Prostate gland (tissue), 2 donors: ENCODE data around the gene ENOSF1. TPM values are rescaled to one million over a fixed set of nuclear protein-coding genes. Genes with fewer than 3 reads are reported as not detected.

Source experiments
- DNase-seq: peaks from one replicate; pipeline ENCODE4 v3.0.0-alpha.2; 2019; ENCODE audit warnings: low spot score
- H3K27ac ChIP-seq, 2 donors: fragments of 200-600 bp; sonication (generic); 2 replicates each; pipeline ENCODE4 v1.5.1; 2017 to 2019
- H3K27me3 ChIP-seq: fragments of 200-600 bp; sonication (generic); replicated peaks from 2 replicates; pipeline ENCODE4 v1.5.1; 2019; ENCODE audit not compliant: insufficient read depth
- H3K36me3 ChIP-seq, 2 donors: fragments of 200-600 bp; sonication (generic); 1 replicate in 1 of 2; 2 replicates in 1 of 2; pipeline versions ENCODE4 v1.5.1 to v1.8.1; 2017 to 2019
- H3K4me1 ChIP-seq: fragments of 200-600 bp; sonication (generic); replicated peaks from 2 replicates; pipeline ENCODE4 v1.5.1; 2019
- H3K4me3 ChIP-seq, 2 donors: fragments of 200-600 bp; sonication (generic); 2 replicates each; pipeline ENCODE4 v1.5.1; 2017 to 2019
- H3K9me3 ChIP-seq: fragments of 200-600 bp; sonication (generic); 2 replicates; pipeline ENCODE4 v1.5.1; 2017
- POLR2A ChIP-seq: fragments of 450-650 bp; IDR thresholded peaks from one replicate; pipeline ENCODE4 v1.6.1; 2016; ENCODE audit warnings: antibody characterized with exemption, mild to moderate bottlenecking
- POLR2AphosphoS5 ChIP-seq: sonication (generic); formaldehyde crosslinking; IDR thresholded peaks from one replicate; pipeline ENCODE4 v1.6.1; 2017; ENCODE audit warnings: antibody characterized with exemption
- WGBS: methylation state at CpG from one replicate; pipeline ENCODE4 v1.1.5; 2018; 5-methylcytosine and 5-hydroxymethylcytosine counted together
- intact Hi-C: fragments of 100-400 bp; cut with DNase I; formaldehyde crosslinking; loops from one replicate; pipeline ENCODE4 v1.14.2; 2022
- total RNA-seq, 2 donors: library from RNA; depleted of rRNA; stranded (reverse); fragments of >200 nt; gene quantifications; one replicate each; pipeline ENCODE4 v1.1.0, GENCODE V29; 2016
- TF ChIP-seq, protein P1 (sequence below), 4 experiments: fragments of 200-600 bp in 2 of 4; fragments of 450-650 bp in 2 of 4; sonication (generic) in 2 of 4; IDR thresholded peaks; 1 replicate in 3 of 4; 2 replicates in 1 of 4; pipeline ENCODE4 v1.5.1; 2016 to 2019; ENCODE audit warnings: antibody characterized with exemption in 4 of 4, mild to moderate bottlenecking in 2 of 4, moderate library complexity in 2 of 4

Gene ENOSF1
- total RNA-seq, 2 donors from 2014 or later, result 84.8 to 114 TPM

- no peak overlapping the region for H3K4me3 ChIP-seq
- H3K4me1 ChIP-seq, result no peaks in the 10 kb centered on the region
- no peaks in the 10 kb centered on the region for H3K9me3 ChIP-seq
- TF ChIP-seq POLR2AphosphoS5 (no peak), POLR2A (no peak)
- TF ChIP-seq, protein P1, sequence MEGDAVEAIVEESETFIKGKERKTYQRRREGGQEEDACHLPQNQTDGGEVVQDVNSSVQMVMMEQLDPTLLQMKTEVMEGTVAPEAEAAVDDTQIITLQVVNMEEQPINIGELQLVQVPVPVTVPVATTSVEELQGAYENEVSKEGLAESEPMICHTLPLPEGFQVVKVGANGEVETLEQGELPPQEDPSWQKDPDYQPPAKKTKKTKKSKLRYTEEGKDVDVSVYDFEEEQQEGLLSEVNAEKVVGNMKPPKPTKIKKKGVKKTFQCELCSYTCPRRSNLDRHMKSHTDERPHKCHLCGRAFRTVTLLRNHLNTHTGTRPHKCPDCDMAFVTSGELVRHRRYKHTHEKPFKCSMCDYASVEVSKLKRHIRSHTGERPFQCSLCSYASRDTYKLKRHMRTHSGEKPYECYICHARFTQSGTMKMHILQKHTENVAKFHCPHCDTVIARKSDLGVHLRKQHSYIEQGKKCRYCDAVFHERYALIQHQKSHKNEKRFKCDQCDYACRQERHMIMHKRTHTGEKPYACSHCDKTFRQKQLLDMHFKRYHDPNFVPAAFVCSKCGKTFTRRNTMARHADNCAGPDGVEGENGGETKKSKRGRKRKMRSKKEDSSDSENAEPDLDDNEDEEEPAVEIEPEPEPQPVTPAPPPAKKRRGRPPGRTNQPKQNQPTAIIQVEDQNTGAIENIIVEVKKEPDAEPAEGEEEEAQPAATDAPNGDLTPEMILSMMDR (IDR thresholded peaks at IDR 0.05), result no peak
- WGBS, result 60% methylated on average over 8 of the region's 8 CpGs
- H3K27ac ChIP-seq, result no peak overlapping the region
- intact Hi-C loops, result no loop called here
- H3K27me3 ChIP-seq, result no peaks in the 10 kb centered on the region
- no peak for DNase-seq
- H3K36me3 ChIP-seq, result no peaks in the 10 kb centered on the region
These were observed 9.0 kb downstream of the ENOSF1 start for GRCh38 chr18:703213-703967.

DNA sequence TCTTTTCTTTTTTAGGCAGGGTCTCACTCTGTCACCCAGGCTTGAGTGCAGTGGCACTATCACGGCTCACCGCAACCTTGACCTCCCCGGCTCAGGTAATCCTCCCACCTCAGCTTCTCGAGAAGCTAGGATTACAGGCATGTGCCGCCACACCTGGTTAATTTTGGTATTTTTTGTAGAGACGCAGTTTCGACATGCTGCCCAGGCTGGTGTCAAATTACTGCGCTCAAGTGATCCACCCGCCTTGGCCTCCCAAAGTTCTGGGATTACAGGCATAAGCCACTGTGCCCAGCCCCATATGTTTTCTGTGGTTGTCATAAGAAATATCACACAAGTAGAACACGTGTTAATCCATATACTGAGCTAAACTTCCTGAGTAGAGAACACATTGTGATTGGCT lies 14.6 kb downstream of the ENOSF1 start:
- WGBS, result 63% methylated on average over 10 of the region's 10 CpGs
- H3K4me3 ChIP-seq, result no peak overlapping the region
- no peak for DNase-seq
- no peak overlapping the region for H3K27ac ChIP-seq
- H3K36me3 ChIP-seq, result no peaks in the 10 kb centered on the region
- no peaks in the 10 kb centered on the region for H3K9me3 ChIP-seq
- intact Hi-C loops, result no loop called here
- TF ChIP-seq, protein P1 (IDR thresholded peaks at IDR 0.05), result no peak
- TF ChIP-seq POLR2A, result no peak
- no peak for TF ChIP-seq POLR2AphosphoS5
- no peaks in the 10 kb centered on the region for H3K27me3 ChIP-seq
- no peaks in the 10 kb centered on the region for H3K4me1 ChIP-seq

DNA sequence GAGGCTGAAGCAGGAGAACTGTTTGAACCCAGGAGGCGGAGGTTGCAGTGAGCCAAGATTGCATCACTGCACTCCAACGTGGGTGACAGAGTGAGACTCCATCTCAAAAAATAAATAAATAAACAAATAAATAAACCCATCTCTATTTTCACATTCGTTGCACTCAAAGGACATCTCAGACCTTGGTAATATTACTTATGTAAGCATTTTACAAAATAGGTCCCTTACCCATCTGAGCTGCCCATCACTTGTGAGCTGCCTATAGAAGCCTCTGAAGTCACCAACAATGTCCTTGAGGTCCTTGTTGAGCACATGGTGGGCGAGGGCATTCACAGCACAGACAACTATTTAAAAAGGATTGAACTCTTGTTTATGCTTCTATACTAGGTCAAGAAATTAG lies 15.4 kb downstream of the ENOSF1 start:
- no peaks in the 10 kb centered on the region for H3K36me3 ChIP-seq
- DNase-seq, result no peak
- H3K4me1 ChIP-seq, result no peaks in the 10 kb centered on the region
- WGBS, result 96% methylated on average over 4 of the region's 4 CpGs
- TF ChIP-seq, protein P1 (IDR thresholded peaks at IDR 0.05), result no peak
- H3K9me3 ChIP-seq, result no peaks in the 10 kb centered on the region
- intact Hi-C loops, result no loop called here
- no peaks in the 10 kb centered on the region for H3K27me3 ChIP-seq
- no peak overlapping the region for H3K4me3 ChIP-seq
- H3K27ac ChIP-seq, result no peak overlapping the region

- intact Hi-C loops, result no loop called here
- Histone ChIP-seq H3K27ac (no peak overlapping the region), H3K4me1 (no peaks in the 10 kb centered on the region), H3K4me3 (no peak overlapping the region), H3K27me3 (no peaks in the 10 kb centered on the region), H3K9me3 (no peaks in the 10 kb centered on the region), H3K36me3 (no peaks in the 10 kb centered on the region)
- WGBS, result 37% methylated on average over 8 of the region's 8 CpGs
- DNase-seq, result no peak
- TF ChIP-seq, protein P1 (IDR thresholded peaks at IDR 0.05), result no peak
- TF ChIP-seq POLR2A, result no peak
- no peak for TF ChIP-seq POLR2AphosphoS5
These were observed 18.8 kb downstream of the ENOSF1 start for GRCh38 chr18:693466-694187.

GRCh38 chr18:692824-693223 lies 19.6 kb downstream of the ENOSF1 start:
- Histone ChIP-seq H3K27me3 (no peaks in the 10 kb centered on the region), H3K4me3 (no peak overlapping the region), H3K27ac (no peak overlapping the region), H3K36me3 (no peaks in the 10 kb centered on the region), H3K9me3 (no peaks in the 10 kb centered on the region), H3K4me1 (no peaks in the 10 kb centered on the region)
- no peak for DNase-seq
- WGBS, result 85% methylated on average over 6 of the region's 6 CpGs
- TF ChIP-seq POLR2A (no peak), POLR2AphosphoS5 (no peak)
- TF ChIP-seq, protein P1 (IDR thresholded peaks at IDR 0.05), result no peak
- intact Hi-C loops, result no loop called here
